ENCODE results near the gene EMX1.

Gene EMX1

GRCh38 chr2:72965770-72966450 lies 48.6 kb downstream of the EMX1 start:
- no peaks in the 10 kb centered on the region for H3K36me3 ChIP-seq (ENCODE audit: control insufficient read depth in 2 of 2, insufficient read depth in 2 of 2, low read length in 2 of 2)
- H3K4me3 ChIP-seq (ENCODE audit: low read length in 2 of 2): no peak overlapping the region
- no peaks in the 10 kb centered on the region for H3K4me1 ChIP-seq (ENCODE audit: control insufficient read depth in 2 of 2, insufficient read depth in 2 of 2, low read length in 2 of 2)
- no peak overlapping the region for H3K27ac ChIP-seq (ENCODE audit: low read depth in 2 of 2, low read length in 2 of 2)
- H3K9me3 ChIP-seq (ENCODE audit: control insufficient read depth in 2 of 2, low read length in 2 of 2): no peaks in the 10 kb centered on the region
- no peak overlapping the region for H3K9ac ChIP-seq (ENCODE audit: low read depth in 1 of 2, low read length in 2 of 2)
- no peaks in the 10 kb centered on the region for H3K27me3 ChIP-seq (ENCODE audit: control insufficient read depth in 2 of 2, insufficient read depth in 2 of 2, low read length in 2 of 2)

GRCh38 chr2:72968286-72968685 lies 51.0 kb downstream of the EMX1 start:
- no peaks in the 10 kb centered on the region for H3K36me3 ChIP-seq (ENCODE audit: control insufficient read depth in 2 of 2, insufficient read depth in 2 of 2, low read length in 2 of 2)
- H3K9ac ChIP-seq (ENCODE audit: low read depth in 1 of 2, low read length in 2 of 2): no peak overlapping the region
- no peaks in the 10 kb centered on the region for H3K9me3 ChIP-seq (ENCODE audit: control insufficient read depth in 2 of 2, low read length in 2 of 2)
- no peak overlapping the region for H3K4me3 ChIP-seq (ENCODE audit: low read length in 2 of 2)
- H3K27ac ChIP-seq (ENCODE audit: low read depth in 2 of 2, low read length in 2 of 2): no peak overlapping the region
- H3K27me3 ChIP-seq (ENCODE audit: control insufficient read depth in 2 of 2, insufficient read depth in 2 of 2, low read length in 2 of 2): no peaks in the 10 kb centered on the region
- H3K4me1 ChIP-seq (ENCODE audit: control insufficient read depth in 2 of 2, insufficient read depth in 2 of 2, low read length in 2 of 2): no peaks in the 10 kb centered on the region

- H3K4me3 ChIP-seq (ENCODE audit: low read length in 2 of 2): no peak overlapping the region
- H3K9ac ChIP-seq (ENCODE audit: low read depth in 1 of 2, low read length in 2 of 2): no peak overlapping the region
These were observed 52.4 kb downstream of the EMX1 start for GRCh38 chr2:72969706-72970105.

GRCh38 chr2:72971036-72971435 lies 53.7 kb downstream of the EMX1 start:
- H3K27me3 ChIP-seq (ENCODE audit: control insufficient read depth in 2 of 2, insufficient read depth in 2 of 2, low read length in 2 of 2): no peaks in the 10 kb centered on the region
- H3K4me3 ChIP-seq (ENCODE audit: low read length in 2 of 2): no peak overlapping the region
- no peaks in the 10 kb centered on the region for H3K36me3 ChIP-seq (ENCODE audit: control insufficient read depth in 2 of 2, insufficient read depth in 2 of 2, low read length in 2 of 2)
- H3K9ac ChIP-seq (ENCODE audit: low read depth in 1 of 2, low read length in 2 of 2): no peak overlapping the region
- no peaks in the 10 kb centered on the region for H3K4me1 ChIP-seq (ENCODE audit: control insufficient read depth in 2 of 2, insufficient read depth in 2 of 2, low read length in 2 of 2)
- no peaks in the 10 kb centered on the region for H3K9me3 ChIP-seq (ENCODE audit: control insufficient read depth in 2 of 2, low read length in 2 of 2)
- H3K27ac ChIP-seq (ENCODE audit: low read depth in 2 of 2, low read length in 2 of 2): no peak overlapping the region

More at GRCh38 chr2:72969706-72970105, 52.4 kb downstream of the EMX1 start:
- Histone ChIP-seq H3K4me1 (ENCODE audit: control insufficient read depth in 2 of 2, insufficient read depth in 2 of 2, low read length in 2 of 2) (no peaks in the 10 kb centered on the region), H3K9me3 (ENCODE audit: control insufficient read depth in 2 of 2, low read length in 2 of 2) (no peaks in the 10 kb centered on the region), H3K36me3 (ENCODE audit: control insufficient read depth in 2 of 2, insufficient read depth in 2 of 2, low read length in 2 of 2) (no peaks in the 10 kb centered on the region), H3K27me3 (ENCODE audit: control insufficient read depth in 2 of 2, insufficient read depth in 2 of 2, low read length in 2 of 2) (no peaks in the 10 kb centered on the region), H3K27ac (ENCODE audit: low read depth in 2 of 2, low read length in 2 of 2) (no peak overlapping the region)

GRCh38 chr2:72972352-72973136 lies 55.2 kb downstream of the EMX1 start:
- H3K9ac ChIP-seq (ENCODE audit: low read depth in 1 of 2, low read length in 2 of 2): no peak overlapping the region
- no peak overlapping the region for H3K27ac ChIP-seq (ENCODE audit: low read depth in 2 of 2, low read length in 2 of 2)
- H3K9me3 ChIP-seq (ENCODE audit: control insufficient read depth in 2 of 2, low read length in 2 of 2): no peaks in the 10 kb centered on the region
- H3K36me3 ChIP-seq (ENCODE audit: control insufficient read depth in 2 of 2, insufficient read depth in 2 of 2, low read length in 2 of 2): no peaks in the 10 kb centered on the region
- no peaks in the 10 kb centered on the region for H3K4me1 ChIP-seq (ENCODE audit: control insufficient read depth in 2 of 2, insufficient read depth in 2 of 2, low read length in 2 of 2)
- no peaks in the 10 kb centered on the region for H3K27me3 ChIP-seq (ENCODE audit: control insufficient read depth in 2 of 2, insufficient read depth in 2 of 2, low read length in 2 of 2)
- no peak overlapping the region for H3K4me3 ChIP-seq (ENCODE audit: low read length in 2 of 2)

- Histone ChIP-seq H3K9ac (ENCODE audit: low read depth in 1 of 2, low read length in 2 of 2) (no peak overlapping the region), H3K36me3 (ENCODE audit: control insufficient read depth in 2 of 2, insufficient read depth in 2 of 2, low read length in 2 of 2) (no peaks in the 10 kb centered on the region), H3K27ac (ENCODE audit: low read depth in 2 of 2, low read length in 2 of 2) (no peak overlapping the region), H3K9me3 (ENCODE audit: control insufficient read depth in 2 of 2, low read length in 2 of 2) (no peaks in the 10 kb centered on the region), H3K4me1 (ENCODE audit: control insufficient read depth in 2 of 2, insufficient read depth in 2 of 2, low read length in 2 of 2) (no peaks in the 10 kb centered on the region), H3K4me3 (ENCODE audit: low read length in 2 of 2) (no peak overlapping the region), H3K27me3 (ENCODE audit: control insufficient read depth in 2 of 2, insufficient read depth in 2 of 2, low read length in 2 of 2) (no peaks in the 10 kb centered on the region)
These were observed 55.8 kb downstream of the EMX1 start for GRCh38 chr2:72973137-72973535.

- H3K9ac ChIP-seq (ENCODE audit: low read depth in 1 of 2, low read length in 2 of 2): no peak overlapping the region
- H3K27ac ChIP-seq (ENCODE audit: low read depth in 2 of 2, low read length in 2 of 2): no peak overlapping the region
- no peaks in the 10 kb centered on the region for H3K4me1 ChIP-seq (ENCODE audit: control insufficient read depth in 2 of 2, insufficient read depth in 2 of 2, low read length in 2 of 2)
- no peaks in the 10 kb centered on the region for H3K27me3 ChIP-seq (ENCODE audit: control insufficient read depth in 2 of 2, insufficient read depth in 2 of 2, low read length in 2 of 2)
- no peaks in the 10 kb centered on the region for H3K36me3 ChIP-seq (ENCODE audit: control insufficient read depth in 2 of 2, insufficient read depth in 2 of 2, low read length in 2 of 2)
- no peaks in the 10 kb centered on the region for H3K9me3 ChIP-seq (ENCODE audit: control insufficient read depth in 2 of 2, low read length in 2 of 2)
- no peak overlapping the region for H3K4me3 ChIP-seq (ENCODE audit: low read length in 2 of 2)
These were observed 56.5 kb downstream of the EMX1 start for GRCh38 chr2:72973566-72974435.

GRCh38 chr2:72974436-72974754 lies 57.1 kb downstream of the EMX1 start:
- no peaks in the 10 kb centered on the region for H3K27me3 ChIP-seq (ENCODE audit: control insufficient read depth in 2 of 2, insufficient read depth in 2 of 2, low read length in 2 of 2)
- H3K27ac ChIP-seq (ENCODE audit: low read depth in 2 of 2, low read length in 2 of 2): no peak overlapping the region
- H3K4me1 ChIP-seq (ENCODE audit: control insufficient read depth in 2 of 2, insufficient read depth in 2 of 2, low read length in 2 of 2): no peaks in the 10 kb centered on the region
- H3K9me3 ChIP-seq (ENCODE audit: control insufficient read depth in 2 of 2, low read length in 2 of 2): no peaks in the 10 kb centered on the region
- H3K9ac ChIP-seq (ENCODE audit: low read depth in 1 of 2, low read length in 2 of 2): no peak overlapping the region
- H3K36me3 ChIP-seq (ENCODE audit: control insufficient read depth in 2 of 2, insufficient read depth in 2 of 2, low read length in 2 of 2): no peaks in the 10 kb centered on the region
- H3K4me3 ChIP-seq (ENCODE audit: low read length in 2 of 2): no peak overlapping the region

- no peaks in the 10 kb centered on the region for H3K27me3 ChIP-seq (ENCODE audit: control insufficient read depth in 2 of 2, insufficient read depth in 2 of 2, low read length in 2 of 2)
- no peaks in the 10 kb centered on the region for H3K4me1 ChIP-seq (ENCODE audit: control insufficient read depth in 2 of 2, insufficient read depth in 2 of 2, low read length in 2 of 2)
- no peaks in the 10 kb centered on the region for H3K36me3 ChIP-seq (ENCODE audit: control insufficient read depth in 2 of 2, insufficient read depth in 2 of 2, low read length in 2 of 2)
- H3K9ac ChIP-seq (ENCODE audit: low read depth in 1 of 2, low read length in 2 of 2): no peak overlapping the region
- H3K9me3 ChIP-seq (ENCODE audit: control insufficient read depth in 2 of 2, low read length in 2 of 2): no peaks in the 10 kb centered on the region
- no peak overlapping the region for H3K4me3 ChIP-seq (ENCODE audit: low read length in 2 of 2)
- H3K27ac ChIP-seq (ENCODE audit: low read depth in 2 of 2, low read length in 2 of 2): no peak overlapping the region
These were observed 57.7 kb downstream of the EMX1 start for GRCh38 chr2:72975017-72975416.

GRCh38 chr2:72979896-72980295 lies 62.6 kb downstream of the EMX1 start:
- Histone ChIP-seq H3K27ac (ENCODE audit: low read depth in 2 of 2, low read length in 2 of 2) (no peak overlapping the region), H3K36me3 (ENCODE audit: control insufficient read depth in 2 of 2, insufficient read depth in 2 of 2, low read length in 2 of 2) (no peaks in the 10 kb centered on the region), H3K4me3 (ENCODE audit: low read length in 2 of 2) (no peak overlapping the region), H3K9ac (ENCODE audit: low read depth in 1 of 2, low read length in 2 of 2) (no peak overlapping the region), H3K27me3 (ENCODE audit: control insufficient read depth in 2 of 2, insufficient read depth in 2 of 2, low read length in 2 of 2) (no peaks in the 10 kb centered on the region), H3K4me1 (ENCODE audit: control insufficient read depth in 2 of 2, insufficient read depth in 2 of 2, low read length in 2 of 2) (peaks cover 7 to 18% of the 10 kb centered on the region in 2 donors), H3K9me3 (ENCODE audit: control insufficient read depth in 2 of 2, low read length in 2 of 2) (no peaks in the 10 kb centered on the region)

All from mucosa of rectum (tissue), 2 donors.